HG02885 (cell line): ENCODE measurements around the gene TGFB2.
A peak's percentile ranks its signal among the peaks of the same experiment; 100 is the strongest.

Experiments
- ATAC-seq: cut with Tn5 transposase; IDR thresholded peaks from one replicate; pipeline ENCODE4 v1.9.1; 2021; ENCODE audit warnings: mild to moderate bottlenecking; ENCODE audit not compliant: unreplicated experiment, poor library complexity

TGFB2 gene

DNA sequence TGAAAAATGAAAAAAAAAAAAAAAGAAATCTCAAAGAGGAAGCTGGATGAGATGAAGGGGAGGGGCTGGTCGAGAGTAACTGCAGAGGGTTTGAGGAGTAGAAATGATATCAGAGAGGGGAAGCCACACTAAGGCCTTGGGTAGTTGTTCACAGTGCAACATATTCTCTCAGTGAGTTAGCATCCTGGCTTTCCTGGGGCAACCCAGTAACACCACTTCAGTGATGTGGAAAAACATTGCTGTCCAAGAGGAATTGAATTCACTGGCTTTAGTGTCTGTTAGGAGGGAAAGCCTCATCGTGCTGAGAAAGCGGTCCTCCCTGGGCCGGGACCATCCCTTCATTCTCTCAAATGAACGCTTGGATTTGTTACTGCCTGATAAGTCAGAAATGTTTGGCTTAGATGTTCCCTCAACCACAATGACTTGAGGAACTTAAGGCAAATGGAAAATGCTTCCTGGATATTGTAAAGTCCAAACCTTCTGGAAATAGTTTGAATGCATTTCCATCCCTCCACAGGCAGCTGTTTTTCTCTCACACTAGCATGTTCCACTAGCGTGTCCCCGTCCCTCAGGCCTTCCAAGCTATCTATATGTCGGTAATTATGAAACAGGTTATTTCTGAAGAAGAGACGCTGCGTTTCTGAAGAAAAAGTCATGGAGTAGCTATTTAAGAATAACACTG, 12.2 kb downstream of the TGFB2 start:
- ATAC-seq = no peak

DNA sequence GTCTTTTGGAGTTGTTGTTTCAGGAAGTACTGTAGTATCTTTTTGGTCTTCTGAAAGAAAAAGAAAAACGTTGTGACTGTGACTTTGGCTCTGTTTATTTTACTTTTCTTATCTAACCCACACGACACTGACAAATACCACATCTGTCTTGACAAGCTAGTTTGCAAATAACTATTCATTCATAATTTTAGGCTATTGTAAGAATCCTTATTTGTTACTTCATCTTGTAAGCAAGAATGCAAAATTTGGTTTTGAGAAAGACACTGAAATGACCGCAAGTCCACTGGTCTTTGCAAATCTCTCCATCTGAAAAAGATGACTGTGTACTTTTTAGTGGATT, 12.7 kb downstream of the TGFB2 start:
- ATAC-seq = no peak

DNA sequence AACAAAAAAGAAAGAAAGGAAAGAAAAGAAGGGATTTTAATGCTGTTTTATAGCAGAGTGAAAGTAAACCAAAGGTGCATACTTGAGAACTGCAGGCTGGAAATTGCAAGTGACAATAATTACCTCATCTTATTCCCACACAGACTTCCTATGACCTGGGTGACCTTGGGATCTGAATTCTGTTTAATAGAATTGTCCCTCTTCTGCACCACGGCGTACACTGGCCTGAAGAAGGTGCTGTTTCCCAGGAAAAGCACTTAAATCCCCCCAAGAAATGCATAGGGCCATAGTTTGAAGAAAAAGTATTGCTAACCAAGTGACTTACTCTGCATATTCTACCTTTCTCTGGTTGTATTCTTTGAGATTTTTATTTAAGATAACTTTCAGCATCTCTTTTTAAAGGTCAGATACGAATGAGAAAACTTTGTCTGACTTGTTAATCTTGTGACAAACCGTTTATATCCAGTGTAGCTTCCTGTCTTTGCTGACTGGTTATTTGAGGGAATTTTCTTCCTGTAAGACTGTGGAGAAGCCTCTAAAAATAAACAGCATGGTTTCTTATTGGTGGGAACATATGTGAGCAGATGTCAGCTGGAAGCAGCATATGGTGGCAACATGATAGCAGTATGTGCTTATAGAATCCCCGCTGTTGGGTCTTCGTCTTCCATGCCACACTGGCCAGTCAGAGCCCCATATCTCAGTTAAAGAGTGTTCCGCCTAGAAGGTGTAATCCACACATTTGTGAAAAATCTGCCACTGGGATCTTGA, 16.3 kb downstream of the TGFB2 start:
- no peak for ATAC-seq

DNA sequence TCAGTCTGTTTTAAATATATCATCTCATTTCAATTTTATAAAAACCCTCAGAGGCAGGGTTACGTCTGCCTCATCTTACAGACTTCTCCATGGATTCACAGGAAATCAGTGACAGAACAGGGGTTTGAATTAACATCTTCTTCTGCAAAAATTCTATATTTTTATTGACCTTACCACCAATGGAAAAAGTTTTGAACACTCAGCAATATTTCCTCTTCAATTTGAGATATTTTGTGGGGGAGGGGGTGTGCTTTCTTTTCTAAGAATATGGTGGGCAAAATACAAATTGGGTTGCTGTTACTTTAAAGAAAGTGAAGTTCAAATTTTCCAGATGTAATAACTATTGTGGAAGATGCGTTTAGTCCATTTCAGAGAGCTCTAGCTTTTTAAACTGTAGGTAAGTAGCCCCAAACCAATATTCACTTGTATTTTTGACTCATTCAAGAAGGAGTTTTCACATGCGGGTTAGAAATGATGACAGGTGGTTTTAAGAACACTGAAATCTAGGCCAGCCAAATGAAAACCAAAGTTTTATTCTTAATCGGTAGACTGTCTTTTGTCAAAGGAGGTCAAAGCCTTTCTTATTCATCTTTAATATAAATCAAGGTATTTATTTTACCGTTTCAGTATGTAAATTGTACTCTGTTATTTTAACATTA, 17.4 kb downstream of the TGFB2 start:
- no peak for ATAC-seq

DNA sequence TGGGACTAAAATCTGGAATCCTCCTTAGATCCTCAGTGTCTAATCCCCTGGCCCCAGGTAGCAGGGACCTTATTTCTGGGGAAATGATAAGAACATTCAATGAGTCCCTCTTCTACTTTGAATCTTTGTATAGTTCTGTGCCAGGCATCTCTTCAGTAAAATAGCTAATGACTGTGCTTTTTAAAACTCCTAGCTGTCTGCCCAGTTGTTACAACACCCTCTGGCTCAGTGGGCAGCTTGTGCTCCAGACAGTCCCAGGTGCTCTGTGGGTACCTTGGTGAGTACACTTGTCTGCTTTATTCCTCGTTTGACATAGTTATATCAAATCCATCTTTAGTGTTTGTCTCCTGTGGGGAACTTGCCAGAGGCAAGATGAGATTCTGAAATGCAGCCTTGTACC, 18.0 kb downstream of the TGFB2 start:
- ATAC-seq = no peak

DNA sequence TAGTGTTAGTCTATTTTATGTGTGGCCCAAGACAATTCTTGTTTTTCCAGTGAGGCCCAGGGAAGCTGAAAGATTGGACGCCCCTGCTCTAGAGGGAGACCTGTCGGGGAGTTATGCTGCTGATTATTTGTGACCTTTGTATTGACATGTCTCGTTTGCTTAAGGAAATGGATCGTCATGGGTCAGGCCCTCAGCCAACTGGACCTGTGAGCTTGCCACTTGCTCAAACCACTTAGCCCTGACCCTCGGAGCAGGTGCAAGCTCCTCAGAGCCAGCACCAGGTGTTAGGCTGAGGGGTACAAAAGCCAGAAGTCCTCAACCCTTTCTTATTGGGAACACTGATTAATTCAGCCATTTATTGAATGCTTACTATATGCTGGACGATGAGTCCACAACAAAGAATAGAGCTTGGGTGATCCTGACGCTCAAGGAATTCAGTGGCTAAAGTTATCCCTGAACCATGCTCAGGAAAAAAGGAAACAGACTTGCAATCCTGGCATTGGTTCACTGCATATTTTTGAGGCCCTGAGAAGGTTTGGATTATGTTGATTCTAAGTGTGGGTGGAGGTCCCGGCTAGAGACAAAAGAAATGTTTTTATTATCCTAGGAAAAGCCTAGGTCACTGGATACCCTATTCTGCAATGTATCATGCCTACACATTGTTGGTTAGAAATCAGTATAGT, 19.0 kb downstream of the TGFB2 start:
- ATAC-seq = no peak

DNA sequence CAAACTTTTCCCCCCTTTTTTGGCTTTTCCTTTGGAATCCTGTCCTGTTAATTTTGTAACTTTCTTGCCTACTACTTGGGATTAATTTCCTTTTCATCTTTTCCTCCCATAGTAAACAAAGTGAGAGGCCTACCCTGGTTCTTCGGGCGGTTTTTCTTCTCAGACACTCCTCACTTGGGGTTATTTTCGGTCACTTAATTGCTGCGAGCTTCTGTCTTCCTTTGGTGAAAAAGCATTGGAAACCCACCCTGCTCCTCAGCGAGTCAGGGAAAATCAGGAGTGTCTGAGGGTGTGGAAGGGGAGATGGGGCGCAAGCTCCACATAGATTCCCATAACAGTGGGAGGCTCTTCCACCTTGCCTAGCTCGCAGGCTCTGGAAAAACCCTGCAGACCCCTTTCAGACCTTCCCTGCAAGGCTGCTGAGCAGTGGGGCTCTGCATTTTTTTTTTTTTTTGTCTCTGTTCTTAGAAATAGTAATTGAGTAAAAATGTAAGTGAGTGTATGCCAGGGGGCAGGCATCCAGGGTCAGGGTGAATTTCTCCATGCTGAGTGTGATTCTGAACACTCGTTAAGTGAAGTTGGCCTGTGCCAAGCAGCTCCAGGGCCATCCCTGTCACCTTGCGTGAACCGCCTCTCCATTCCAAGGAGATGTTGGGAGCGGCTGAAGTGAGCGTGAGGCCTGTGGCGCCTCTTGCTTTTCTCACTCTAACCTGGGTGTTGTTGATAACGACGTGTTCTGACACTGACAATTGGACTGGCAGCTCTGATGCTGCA, 20.3 kb downstream of the TGFB2 start:
- no peak for ATAC-seq

DNA sequence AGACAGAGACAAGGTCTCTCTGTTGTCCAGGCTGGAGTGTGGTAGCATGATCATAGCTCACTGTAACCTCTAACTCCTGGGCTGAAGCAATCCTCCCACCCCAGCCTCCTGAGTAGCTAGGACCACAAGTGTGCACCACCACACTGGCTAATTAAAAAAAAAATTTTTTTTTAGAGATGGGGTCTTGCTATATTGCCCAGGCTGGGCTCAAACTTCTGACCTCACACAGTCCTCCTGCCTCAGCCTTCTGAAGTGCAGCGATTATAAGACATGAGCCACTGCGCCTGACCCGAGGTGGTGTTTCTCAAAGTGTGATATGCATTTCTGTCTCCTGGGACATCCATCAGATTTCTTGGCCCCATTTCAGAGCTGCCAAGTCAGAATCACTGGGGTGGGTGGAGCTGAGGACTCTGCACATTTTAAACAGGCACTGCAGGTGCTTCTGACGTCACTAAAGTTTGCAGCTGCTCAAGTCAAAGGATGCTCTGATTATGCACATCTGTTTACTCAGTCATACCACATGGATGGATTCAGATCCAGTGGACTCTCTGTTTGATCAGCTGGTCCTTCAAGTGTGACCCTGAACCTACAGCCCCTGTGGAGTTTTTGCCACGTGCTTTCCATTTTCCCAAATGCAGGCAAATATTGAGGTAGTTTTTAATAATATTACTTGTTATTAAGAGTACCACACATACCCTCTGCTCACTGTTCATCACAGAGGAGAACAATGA, 21.4 kb downstream of the TGFB2 start:
- ATAC-seq = no peak

DNA sequence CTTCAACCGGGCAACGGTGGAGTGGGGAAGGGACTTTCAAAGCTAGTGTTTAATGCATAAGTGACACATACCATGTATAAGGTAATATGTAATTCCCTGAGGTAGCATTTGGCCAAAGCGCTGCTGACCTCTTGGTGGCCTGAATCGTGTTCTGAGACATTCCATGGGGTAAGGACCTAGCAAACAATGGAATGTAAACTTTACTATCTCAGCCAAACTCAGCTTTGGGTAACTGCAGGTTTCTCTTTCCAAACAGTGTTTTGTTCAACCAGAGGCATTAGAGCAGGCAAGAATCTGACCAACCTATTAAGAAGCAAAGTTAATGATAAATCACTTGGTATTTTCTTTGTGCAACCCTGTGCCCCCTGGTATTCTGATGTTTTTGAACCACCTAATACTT, 22.0 kb downstream of the TGFB2 start:
- ATAC-seq = no peak

DNA sequence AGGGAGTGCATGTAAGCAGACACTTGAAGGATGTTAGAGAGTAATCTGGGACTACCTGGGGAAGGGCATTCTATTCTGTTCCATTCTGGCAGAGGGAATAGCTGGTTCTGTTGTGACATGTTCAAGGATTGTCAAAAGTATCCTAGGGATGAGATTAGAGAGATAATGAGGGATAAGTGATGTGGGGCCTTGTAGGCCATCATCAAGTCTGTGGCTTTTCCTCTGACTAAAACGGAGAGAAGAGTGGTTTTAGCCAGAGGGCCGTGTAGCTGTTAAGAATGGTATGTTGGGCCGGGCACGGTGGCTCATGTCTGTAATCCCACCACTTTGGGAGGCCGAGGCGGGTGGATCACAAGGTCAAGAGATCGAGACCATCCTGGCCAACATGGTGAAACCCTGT, 23.6 kb downstream of the TGFB2 start:
- no peak for ATAC-seq

DNA sequence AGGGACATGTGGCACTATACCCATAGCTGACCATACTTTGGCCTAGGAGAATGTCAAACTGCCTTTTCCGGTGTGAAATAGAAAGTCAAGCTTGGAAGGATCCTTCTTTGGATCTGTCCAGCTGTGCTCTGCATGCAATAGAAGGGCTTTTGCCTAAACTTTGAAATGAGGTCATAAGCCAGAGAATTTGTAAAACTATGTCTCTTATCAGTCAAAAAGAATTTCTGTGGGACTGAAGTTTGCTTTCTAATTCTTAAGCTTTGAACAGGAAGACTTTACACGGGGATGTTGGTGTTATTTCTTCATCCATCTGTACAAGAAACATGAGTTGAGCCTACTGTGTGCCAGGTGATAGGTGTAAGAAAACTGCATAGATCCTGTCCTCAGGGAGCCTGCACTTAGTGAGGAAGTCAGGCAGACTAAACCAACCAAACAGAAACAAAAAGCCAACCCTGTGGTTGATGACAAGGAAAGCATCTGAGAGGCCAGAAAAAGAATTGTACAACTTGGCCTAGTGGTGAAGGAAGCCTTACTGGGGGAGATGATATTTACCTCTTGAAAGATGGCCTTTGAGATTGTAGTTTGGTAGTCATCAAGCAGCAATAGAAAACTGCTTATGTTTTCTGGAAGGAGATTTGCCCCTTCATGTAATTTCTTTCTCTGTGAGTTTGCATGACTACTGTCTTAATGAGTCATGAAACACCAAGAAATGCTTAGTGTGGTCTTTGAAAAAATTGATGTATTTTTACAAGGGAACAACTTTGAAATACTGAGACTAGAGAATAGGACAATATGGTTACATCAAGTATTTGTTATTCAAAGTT, 24.8 kb downstream of the TGFB2 start:
- ATAC-seq = no peak

DNA sequence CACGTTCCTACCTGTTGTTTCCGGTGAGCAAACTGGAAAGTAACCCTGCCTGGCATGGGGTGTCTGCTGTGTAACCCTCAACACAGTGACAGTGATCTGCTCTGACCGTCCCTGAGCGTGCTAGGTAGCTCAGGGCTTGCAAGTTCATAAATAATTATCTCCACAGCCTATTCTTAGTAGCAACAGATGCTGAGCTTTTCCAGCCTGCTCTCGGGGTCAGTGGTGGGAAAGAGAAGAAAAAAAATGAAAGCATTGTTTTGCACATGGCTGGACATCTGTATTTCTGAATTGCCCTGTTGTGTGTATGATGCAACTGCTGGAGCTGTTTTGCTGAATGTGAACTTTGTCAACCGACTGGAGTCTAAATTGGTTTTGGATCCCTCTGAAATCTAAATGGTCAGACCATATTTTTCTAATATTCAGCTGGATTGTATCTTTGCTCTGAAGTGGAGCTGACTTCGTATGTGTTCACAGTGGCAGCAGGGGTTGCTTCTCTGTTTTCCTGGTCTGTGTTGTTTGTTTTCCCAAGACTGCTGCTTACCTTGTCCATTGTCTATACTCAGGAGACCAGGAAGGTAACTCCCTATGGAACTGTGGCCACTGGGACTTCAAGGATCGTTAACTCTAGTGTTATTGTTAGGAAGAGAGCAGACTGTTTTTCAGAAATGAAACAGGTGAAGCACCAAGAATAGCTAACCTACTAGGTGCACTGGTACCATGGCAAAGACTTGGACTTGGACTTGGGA, 27.0 kb downstream of the TGFB2 start:
- no peak for ATAC-seq

DNA sequence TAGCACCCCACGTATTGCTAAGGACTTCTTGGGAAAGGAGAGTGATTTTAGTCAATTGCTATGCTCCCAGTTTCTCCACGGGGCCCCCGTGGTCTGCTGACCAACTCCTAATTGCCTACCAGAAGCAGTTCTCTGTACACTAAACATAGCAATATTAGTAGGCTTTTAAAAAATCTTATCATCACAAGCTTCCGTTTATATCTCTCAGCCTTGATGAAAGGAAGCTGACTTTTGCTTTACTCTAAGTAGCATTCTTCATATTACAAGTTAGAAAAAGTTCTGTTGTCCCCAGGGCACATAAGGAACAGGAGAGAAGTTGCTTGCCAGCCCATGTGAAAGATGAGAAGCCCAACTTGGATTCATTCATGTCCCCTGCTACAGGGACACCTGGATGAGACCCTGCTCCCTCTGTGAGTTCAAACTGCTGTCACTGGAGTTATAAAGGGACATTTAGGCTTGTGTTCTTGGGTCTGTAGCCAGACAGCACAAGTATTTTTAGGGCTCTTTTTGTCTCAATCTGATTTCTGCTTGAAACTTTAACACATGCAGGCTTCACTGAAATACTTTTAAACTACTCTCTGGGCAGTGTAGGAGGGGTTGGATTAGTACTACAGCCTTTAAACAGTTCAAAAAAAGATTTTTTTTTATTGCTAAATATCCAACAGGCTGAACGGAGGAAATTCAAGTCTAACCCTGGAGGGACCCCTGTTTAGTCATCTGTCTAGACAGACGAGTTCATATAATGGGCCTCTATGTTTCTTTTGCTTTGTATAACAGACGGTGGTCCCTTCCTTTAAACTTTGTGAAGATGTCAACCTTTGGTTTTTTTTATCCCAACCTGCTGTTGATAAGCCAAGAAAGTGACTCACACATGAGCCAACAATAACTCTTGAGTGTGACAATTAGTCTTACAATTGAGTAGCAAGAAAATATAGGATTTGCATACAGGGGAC, 29.5 kb downstream of the TGFB2 start:
- no peak for ATAC-seq

DNA sequence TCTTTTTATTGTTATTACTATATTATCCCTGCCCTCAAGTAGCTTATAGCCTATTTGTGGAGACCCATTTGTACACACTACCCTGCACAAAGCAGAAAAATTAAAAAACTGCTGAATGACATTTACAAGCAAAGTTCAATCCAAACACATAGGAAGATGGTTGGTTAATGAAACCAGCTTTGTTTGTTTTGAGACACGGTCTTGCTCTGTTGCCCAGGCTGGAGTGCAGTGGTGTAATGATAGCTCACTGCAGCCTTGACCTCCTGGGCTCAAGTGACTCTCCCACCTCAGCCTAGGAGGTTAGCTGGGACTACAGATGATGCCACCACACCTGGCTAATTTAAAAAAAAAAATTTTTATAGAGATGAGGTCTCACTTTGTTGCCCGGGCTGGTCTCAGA, 31.6 kb downstream of the TGFB2 start:
- no peak for ATAC-seq

DNA sequence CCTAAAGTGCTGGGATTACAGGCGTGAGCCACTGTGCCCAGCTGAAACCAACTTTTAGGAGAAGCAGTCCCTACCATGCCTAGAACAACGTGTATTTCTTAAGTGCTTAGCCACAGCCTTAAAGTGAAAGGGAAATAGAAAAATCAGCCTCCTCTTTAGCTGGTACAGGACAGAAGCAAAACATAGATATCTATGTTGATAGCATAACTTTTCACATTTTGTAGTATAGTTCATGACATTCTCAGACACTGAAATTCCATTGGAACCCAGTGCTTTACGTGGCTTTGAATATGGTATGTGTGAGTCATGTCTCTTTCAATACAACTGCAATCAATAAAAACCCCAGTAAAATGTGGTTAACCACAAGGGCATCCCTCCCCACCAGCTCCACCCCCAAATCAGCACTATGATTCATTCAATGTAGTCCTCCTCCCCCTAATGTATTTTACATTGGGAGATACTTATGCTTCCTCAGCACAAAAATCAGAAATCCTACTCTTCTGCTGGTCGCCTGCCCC, 32.1 kb downstream of the TGFB2 start:
- peak; percentile 83 for ATAC-seq

DNA sequence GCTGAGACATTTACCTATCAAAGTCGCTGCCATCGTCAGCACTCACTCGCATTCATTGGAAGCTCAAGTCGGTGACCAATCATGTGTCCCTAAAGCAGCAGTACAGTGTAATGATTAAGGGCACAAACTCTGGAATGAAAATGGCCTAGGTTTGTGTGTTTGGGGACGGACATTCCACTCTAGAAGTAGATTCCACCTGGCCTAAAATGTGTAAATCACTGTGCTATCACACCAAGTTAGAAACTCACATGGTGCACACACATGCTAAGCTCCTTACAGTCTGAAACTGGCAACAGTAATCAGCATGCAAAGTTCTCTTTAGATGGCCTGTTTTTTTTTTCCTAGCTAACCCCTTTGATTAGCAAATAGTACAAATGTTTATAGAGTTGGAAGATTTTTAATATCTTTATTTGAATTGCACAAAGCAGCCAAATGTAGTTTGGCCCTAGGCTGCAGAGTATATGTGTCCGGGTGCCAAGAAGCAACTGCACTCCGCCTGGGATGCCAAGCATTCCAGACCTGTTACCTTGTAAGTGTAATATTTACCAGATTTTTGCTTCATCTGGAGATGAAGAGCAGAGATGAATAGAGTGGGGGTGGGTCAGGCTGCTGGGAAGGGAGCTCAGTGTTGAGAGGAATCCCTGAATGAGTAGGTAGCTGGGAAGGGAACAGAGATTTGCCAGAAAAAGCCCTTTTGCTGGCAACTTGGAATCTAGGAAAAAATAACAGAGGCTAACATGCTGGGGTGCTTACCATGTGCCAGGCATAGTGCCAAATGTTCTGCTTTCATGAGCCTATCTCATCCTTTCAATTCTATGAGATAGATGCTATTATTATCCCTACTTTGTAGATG, 35.2 kb downstream of the TGFB2 start:
- no peak for ATAC-seq
